ENCODE measurements around the gene ATG10.
"Not testable (repeated sequence)": the region's sequence is repeated elsewhere in the genome, so short reads cannot be mapped to it uniquely, and the experiment has no call there.

ATG10 gene

DNA sequence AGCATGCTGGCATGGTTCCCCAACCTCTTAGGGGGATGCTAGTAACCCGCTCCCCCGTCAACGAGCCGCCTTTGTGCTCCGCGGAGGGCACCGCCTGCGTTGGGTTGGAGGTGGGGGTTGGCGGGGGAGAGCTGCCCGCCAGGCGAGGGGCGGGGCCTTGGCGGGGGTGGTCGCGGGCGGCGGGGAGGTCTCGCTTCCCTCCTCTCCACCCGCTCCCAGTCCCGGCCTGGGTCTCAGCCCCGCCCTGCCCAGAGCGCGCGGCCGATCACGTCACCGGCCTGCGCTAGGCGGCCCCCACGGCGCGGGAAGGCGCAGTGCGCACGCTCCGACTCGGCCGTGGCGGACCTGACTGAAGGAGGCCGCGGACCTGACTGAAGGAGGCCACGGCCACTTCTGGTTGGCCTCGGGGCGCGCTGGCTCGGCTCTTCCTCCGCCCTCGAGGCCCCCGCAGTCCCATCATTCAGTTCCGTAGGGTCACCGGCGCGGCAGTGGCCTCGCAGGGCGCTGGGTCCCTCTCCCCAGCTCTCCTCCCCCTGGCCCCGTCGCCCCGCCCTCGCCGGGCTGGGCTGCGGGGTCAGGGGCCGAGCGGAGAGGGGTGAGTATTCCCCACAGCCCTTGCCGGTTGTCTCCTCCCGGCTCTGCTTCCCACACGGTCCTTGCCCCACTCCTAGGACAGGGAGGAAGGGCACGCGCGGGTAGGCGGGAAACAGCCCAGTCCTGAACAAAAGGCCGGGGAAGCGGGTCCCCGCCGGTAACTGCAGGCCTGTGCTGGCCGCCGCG lies at the start of gene ATG10:
Gene ATG10, plus strand, starts transcription at position 312 of the 780 bp plus-strand sequence. CDS start 15,548 bp downstream, outside the sequence.
- peak; percentile 59 to 77 (median 69) for DNase-seq (ENCODE audit: low read depth in 3 of 3, low spot score in 1 of 3)

DNA sequence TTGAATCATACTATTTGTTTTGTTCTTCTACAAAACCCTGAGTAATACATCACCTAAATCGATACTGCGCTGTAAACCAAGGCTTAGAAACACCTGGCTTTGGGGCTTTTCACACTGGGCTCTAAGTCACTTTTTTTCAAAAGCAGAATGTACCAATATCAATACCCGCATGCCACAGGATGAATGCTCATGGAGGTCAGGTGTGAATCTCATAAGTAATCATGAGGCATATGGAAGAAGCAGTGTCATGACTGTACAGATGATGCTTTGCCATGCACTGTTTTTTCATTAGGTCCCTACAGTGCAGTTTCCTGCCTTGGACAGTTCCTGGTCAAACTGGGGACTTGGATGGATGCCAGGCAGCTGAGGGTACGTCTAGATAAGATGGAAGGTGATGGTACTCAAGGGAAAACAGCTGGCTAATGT lies 49.0 kb upstream of the ATG10 start:
- no peak for DNase-seq (ENCODE audit: low read depth in 3 of 3, low spot score in 1 of 3)

DNA sequence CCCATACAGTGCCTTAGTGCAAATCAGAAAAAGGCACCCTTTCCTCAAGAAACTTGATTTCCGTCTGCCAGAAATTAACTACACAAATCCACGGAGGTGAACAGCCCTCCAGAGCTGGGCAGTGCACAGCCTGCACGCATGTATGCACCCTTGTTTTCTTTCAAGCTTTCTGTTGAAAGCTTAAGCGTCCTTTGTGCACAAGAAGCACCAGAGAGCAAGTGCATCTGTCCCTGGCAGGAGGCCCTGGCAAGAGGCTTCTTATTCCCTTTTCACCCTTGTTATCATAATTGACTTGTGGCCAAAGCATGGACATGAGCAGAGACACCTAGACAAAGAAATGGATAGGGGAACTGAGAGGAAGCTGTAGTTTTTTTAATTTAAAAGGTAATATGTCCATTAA lies 47.4 kb upstream of the ATG10 start:
- DNase-seq (ENCODE audit: low read depth in 3 of 3, low spot score in 1 of 3) = no peak

DNA sequence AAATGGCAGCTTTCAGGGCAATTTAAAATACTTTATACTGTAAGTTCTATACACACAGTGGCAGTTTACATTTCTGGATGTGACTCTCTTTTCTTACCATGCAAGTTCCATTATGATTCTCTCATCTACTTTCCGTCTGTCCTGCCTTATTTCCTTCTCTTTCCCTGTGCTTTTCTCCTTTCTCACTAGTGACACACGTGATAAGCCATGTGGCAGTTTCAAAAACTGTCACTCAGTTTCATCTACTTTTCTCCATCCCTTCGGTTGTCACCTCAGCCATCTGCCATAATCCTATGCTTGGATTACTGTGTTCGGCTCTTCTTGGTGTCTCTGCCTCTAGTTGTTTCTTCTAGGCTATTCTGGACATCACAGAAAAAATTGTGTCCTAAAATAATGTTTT lies 46.8 kb upstream of the ATG10 start:
- no peak for DNase-seq (ENCODE audit: low read depth in 3 of 3, low spot score in 1 of 3)

DNA sequence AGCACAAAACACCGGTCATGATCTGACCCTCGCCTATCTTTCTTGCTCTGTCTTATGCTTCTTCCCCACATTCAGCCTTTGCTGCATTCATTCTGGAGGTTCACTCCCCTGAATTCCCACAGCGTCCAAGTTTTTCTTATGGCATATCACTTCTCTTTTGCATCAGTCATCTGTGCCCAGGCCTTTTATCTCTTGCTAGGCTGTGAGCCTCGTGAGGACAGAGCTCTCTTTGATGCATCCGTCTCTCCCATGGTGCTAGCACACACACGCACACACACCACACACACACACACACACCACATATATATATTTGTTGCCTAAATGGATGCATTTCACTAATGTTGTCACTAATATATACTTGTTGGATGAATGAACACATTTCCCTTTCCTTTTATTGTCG lies 45.8 kb upstream of the ATG10 start:
- DNase-seq (ENCODE audit: low read depth in 3 of 3, low spot score in 1 of 3) = no peak

DNA sequence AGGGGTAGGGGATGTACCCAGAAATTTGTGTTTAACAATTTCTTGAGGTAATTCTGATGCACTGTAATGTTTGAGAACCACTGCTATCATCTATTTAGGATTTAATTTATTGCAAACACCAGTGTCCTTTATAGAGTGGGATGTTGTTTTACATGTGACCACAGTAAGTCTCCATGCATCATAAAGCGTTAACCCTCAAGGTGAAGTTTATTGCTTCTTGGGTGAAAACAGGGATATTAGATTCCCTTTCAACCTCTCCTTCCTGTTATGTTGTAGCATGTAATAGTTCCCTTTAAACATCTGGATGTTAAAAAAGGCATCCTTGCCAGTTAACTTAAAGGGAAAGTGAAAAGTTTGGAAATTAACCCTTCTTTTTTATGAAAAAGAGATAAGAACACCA lies 35.8 kb upstream of the ATG10 start:
- DNase-seq (ENCODE audit: low read depth in 3 of 3, low spot score in 1 of 3) = no peak

DNA sequence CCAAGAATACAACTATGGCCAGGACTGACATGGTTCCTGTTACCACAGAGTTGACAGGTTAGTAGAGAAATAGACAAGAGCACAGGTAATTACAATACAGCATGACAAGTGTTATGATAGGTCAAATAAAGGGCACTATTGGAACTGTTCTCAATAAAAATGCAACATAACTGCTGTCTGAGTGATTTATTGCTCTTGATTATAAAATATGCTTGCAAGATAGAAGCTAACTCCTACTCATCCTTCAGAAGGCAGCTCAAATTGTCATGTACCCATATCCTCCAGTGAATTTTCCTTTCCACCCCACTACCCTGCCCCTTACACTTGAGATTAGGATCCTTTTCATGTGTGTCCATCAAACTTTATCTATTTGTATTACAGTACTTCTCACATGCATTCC lies 35.1 kb upstream of the ATG10 start:
- no peak for DNase-seq (ENCODE audit: low read depth in 3 of 3, low spot score in 1 of 3)

DNA sequence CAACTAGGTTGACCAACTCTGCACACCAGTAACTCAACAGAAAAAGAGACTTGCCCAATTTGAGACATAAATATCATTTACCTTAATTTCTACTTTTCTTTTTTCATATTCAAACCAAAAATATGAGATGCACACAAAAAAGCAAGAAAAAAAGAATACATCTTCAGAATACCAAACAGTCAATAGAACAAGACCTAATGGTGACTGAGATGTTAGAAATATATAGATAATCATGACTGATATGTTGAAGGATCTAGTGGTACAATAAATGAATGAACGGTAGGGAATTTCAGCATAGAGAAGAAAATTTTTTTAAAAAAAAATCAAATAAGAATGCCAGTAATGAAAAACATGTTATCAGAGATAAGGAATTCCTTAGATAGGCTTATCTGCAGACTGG lies 29.1 kb upstream of the ATG10 start:
- DNase-seq (ENCODE audit: low read depth in 3 of 3, low spot score in 1 of 3) = no peak

DNA sequence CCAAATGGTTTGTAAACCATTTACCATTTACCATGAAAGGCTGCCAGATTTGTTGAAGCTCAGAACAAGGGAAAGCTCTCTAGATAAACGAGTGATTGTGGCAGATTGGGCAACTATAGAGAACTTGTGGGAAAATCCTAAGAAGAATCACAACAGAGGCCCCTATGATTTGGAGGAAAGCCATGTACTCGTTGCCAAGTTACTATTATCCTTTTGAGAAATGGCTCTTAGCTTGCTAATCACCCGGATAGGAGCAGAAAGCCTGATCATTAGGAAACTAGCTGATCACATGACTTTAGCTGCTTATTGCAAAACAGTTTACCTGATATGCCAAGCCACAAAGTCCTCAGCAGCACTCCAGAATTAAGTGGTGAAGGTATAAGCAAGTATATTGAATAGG lies 23.5 kb upstream of the ATG10 start:
- DNase-seq (ENCODE audit: low read depth in 3 of 3, low spot score in 1 of 3) = no peak

DNA sequence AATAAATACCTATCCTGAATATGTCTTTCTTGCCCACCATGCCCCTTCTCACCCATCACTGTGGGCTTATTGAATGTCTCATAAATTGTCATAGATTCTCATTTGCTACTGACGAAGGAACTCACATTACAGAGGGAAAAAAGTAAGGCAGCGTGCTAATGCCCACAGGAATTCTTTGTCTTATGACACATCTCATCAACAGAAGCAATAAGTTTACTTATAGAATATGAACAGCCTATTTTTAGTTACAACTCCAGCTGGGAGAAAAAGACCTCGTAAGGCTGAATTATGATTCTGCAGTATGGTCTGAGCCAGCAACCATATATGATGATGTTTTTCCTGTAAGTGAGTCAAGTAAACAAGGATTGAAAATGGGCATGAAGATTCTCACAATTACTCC lies 22.4 kb upstream of the ATG10 start:
- DNase-seq (ENCODE audit: low read depth in 3 of 3, low spot score in 1 of 3) = no peak

DNA sequence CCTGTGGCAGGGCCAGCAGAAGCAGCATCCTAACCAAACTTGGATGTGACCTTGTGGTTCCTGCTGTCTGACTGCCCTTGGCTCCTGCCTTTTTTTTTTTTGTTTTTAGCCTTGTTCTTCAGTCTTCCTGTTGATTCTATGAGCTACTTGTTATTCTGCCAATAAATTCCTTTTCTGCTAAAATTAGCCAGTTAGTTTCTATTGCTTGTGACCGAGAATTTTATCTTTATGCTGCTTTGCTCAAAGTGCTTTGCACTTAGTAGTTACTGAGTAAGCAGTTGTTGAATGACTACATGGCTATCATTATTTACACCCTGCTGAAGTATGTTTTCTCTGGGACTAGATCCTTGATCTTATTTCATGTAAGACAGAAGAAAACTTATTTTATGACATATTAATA lies 20.8 kb upstream of the ATG10 start:
- no peak for DNase-seq (ENCODE audit: low read depth in 3 of 3, low spot score in 1 of 3)

DNA sequence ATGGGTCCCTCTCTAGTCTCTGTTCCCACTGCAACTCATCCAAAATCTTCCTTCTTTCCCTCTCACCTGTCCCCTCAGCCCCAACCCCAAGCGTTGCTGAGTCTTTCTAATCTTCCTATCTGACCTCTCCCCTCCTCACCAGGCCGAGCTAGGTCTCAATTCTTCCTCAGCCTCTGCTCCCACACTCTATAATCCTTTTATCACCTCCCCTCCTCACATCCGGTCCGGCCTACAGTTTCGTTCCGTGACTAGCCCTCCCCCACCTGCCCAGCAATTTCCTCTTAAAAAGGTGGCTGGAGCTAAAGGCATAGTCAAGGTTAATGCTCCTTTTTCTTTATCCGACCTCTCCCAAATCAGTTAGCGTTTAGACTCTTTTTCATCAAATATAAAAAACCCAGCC lies 17.0 kb upstream of the ATG10 start:
- DNase-seq (ENCODE audit: low read depth in 3 of 3, low spot score in 1 of 3) = not testable (repeated sequence)

DNA sequence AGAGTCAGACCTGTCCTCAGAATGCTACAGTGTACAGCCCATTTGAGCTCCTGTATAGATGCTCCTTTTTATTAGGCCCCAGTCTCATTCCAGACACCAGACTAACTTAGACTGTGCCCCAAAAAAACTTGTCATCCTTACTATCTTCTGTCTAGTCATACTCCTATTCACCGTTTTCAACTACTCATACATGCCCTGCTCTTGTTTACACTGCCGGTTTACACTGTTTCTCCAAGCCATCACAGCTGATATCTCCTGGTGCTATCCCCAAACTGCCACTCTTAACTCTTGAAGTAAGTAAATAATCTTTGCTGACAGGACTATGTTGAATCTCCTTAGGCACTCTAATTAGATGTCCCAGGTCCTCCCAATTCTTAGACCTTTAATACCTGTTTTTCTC lies 13.7 kb upstream of the ATG10 start:
- not testable (repeated sequence) for DNase-seq (ENCODE audit: low read depth in 3 of 3, low spot score in 1 of 3)

DNA sequence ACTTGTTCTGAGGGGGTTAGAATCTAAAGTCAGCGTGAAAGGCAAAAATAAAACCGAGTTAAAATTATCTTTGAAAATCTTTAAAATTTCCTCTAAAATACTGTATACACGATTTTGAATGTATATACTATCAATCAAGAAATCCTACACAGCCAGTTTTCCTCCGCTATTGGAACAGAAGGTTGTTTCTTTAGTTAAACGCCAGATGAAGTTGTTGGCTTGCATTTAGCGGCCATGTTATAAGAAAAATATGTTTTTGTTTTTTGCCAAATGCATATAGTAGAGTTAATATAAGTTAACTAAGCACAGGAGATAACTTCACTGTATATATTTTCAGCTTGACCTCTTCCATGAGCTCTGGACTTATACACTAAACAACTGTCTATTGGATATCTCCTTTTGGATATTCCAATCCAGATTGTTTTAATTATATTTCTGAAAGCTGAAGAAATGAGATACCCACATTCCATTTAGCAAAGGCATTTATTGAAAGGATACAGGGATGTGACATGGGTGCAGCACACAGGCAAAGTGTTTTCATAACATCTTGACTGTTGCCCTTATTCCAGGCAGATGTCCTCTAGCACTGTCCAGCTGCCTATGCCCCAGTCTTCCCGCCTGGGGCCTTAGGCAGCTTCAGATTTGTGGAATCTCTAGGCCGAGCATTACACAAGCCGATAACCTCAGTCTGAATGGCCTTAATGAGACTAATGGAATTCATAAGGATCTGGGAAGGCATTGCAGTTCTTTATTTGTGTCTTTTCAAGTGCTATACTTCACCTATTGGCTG lies 10.0 kb upstream of the ATG10 start:
- no peak for DNase-seq (ENCODE audit: low read depth in 3 of 3, low spot score in 1 of 3)

DNA sequence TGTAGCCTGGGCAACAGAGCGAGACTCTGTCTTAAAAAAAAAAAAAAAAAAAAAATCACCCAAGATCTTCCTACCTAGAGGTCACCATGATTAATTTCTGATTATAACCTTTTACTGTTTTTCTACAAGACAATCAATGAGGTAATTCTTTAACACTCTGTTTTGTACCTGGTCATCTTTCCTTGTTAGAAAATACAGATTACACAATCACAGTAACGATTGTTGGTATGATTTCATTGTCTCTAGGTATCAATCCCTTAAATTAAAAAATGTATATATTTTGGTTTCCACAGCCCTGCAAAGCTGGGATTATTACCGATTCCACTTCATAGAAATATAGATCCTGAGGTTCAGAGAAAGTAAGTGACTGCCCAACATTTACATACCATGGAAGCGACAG lies 8.3 kb upstream of the ATG10 start:
- DNase-seq (ENCODE audit: low read depth in 3 of 3, low spot score in 1 of 3) = no peak

DNA sequence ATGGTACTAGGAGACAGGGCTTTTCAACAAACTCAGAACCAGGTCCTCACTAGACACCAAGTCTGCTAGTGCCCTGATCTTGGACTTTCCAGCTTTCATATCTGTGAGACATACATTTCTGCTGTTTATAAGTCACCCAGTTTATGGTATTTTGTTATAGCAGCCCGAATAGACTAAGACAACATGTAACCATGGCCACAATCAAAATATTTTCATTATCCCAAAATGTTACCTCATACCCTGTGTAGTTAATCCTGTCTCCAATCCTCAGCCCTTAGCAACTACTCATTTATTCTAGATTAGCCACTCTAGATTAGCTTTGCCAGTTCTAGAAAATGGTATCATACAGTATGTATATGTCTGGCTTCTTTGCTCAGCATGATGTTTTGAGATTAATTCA lies 6.3 kb upstream of the ATG10 start:
- DNase-seq (ENCODE audit: low read depth in 3 of 3, low spot score in 1 of 3) = no peak

DNA sequence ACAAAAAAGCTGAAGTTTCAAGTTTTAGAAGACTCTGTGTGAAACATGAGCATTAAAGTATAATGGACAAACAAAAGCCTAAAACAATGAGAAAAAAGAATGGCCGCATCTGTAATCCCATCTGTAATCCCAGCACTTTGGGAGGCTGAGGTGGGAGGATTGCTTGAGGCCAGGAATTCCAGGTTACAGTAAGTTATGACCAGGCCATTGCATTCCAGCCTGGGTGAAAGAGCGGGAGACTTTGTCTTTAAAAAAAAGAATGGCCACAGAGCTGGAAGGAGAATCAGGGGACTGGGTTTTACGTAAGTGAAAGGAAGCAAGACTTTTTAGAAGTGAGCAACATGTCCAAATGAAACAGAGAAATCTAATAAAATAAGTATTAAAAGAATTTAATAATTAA lies 2.6 kb upstream of the ATG10 start:
- DNase-seq (ENCODE audit: low read depth in 3 of 3, low spot score in 1 of 3) = no peak

DNA sequence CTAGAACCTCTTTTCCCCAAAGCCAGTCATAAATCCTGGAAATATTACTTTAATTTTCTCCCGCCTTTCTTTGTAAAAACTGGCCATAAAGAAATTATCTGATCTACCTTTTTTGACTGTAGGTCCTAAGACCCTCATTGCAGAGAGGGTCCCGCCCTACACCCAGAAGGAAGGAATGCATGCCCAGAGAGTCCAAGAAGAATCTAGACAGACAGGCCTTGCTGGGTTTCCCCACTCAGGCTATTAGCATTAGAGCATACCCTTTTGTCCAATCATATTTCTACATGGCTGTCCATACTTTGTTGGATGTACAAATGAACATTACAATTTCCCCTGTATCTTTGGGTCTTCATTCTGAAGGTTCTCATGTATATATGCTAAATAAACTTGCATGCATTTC lies 1.9 kb upstream of the ATG10 start:
- no peak for DNase-seq (ENCODE audit: low read depth in 3 of 3, low spot score in 1 of 3)

DNA sequence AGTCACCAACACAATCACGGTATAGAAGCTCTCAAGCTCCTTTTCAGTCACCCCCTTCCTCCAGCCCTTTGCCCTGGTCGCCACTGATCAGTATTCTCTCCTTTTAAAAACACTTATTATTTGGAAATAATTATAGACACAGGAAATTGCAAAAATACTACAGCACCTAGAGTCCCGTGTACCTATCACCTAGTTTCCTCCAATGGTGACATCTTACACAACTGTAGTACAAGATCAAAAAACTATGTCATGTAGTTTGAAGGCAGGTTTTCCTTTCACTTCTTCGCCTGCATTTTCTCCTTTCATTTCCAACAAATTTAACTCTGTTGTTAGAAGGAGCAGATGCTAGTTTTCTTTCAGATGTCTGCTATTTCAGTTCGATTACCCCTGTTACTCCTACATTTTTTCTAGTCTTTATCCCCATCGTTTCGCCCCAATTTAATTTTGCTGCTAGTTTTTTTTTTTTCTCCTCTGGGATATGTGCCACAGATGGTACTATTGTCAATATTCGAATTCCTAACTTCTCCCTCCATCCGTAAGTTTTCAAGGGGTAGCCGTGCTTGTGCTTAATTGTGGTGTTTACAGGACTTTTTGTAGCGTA lies 612 bp upstream of the ATG10 start:
- DNase-seq (ENCODE audit: low read depth in 3 of 3, low spot score in 1 of 3) = no peak

DNA sequence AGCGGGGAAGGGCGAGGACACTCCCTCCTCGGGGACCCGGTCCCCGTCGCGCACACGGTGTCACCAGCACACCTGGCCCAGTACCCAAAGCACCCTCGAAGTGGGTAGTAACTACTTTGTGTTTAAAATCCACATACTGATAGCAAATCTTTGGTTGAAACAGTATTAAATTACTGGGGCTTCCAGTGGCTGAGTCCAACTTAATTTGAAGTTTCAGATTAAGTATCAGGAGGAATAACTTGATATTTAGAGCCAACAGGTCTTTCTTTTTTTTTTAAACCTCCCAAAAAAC lies 615 bp downstream of the ATG10 start:
- no peak for DNase-seq (ENCODE audit: low read depth in 3 of 3, low spot score in 1 of 3)

DNA sequence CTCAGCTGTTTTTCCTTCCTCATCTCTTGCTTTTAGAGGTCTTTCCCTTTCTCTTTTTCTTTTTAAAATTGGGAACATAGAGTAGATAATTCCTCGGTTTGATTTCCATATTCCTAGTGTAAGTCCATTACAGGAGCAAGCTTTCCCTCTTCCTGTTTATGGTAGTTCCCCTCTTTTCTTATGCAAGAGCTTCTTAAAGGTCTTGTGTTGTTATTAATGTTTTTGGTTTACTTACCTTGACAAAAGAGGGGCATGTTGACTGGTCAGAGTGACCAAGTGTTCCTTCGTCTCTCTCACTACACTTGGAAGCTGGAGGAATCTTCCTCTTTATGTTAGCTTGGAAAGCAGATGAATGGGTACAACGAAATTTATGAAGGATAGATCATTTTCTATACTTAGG lies 8.3 kb downstream of the ATG10 start:
- DNase-seq (ENCODE audit: low read depth in 3 of 3, low spot score in 1 of 3) = no peak

DNA sequence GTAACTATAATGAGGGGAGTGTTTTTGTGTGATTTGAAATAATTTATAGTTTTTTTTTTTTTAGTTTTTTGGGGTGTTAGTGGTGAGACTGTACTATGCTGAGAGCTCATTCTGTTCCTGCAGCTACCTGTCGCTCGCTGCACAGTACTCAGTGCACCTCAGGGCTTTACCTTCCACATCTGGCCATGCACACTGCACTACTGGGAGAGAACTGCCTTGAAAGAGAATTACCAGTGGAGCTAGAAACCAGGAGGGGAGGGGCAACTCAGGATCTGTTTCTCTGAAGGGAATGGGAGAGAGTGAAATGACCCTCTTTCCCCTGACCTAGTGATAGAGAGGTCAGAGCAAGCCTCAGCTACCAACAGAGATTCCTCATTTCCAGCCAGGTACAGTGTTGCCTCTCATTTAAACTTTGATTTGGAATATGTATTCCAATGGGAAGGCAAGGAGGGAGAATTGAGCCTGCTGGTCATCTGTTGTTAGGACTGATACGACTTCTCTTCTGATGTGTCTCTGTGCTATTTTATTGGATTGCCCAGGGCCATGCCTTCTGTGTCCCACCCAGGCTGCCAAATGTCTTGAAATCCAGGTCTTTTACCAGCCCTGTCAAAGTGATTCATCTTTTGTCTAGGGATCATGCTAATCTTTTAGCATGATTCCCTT lies 8.9 kb downstream of the ATG10 start:
- DNase-seq (ENCODE audit: low read depth in 3 of 3, low spot score in 1 of 3) = no peak

All from stimulated activated CD4-positive, alpha-beta T cell treated with anti-CD3 and anti-CD28 coated beads, TNF-alpha, amount 100 ng/mL, for 1 hour (primary cell).